Activated CD4-positive, alpha-beta T cell treated with anti-CD3 and anti-CD28 coated beads, Interleukin-2, amount 50 U/mL, for 48 hours (primary cell): ENCODE data around the gene CNTN5.
"Not testable (repeated sequence)": the region's sequence is repeated elsewhere in the genome, so short reads cannot be mapped to it uniquely, and the experiment has no call there.

Experiments used
- DNase-seq, 2 experiments: peaks; one replicate each; pipeline ENCODE4 v3.0.0-alpha.2; 2020

CNTN5 gene

GRCh38 chr11:99279266-99279665, 258.5 kb downstream of the CNTN5 start:
- no peak for DNase-seq

DNA sequence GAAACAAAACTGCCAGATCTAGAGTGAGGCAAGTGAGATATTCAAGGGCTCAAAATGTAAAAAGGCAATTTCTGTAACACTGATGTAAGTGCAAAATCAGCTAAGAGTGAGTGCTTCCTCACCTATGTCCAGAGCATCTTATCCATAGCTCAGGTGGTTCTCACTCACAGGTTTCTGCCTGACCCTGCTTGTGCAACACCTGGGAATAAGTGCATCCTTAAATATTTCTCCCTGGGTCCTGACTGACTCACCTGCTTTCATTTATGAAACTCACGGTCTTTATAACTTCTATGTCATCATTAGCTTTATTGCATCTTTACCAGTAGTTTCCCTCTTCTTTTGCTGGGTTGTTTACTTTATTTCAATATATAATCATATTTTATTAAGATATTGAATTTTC, 260.6 kb downstream of the CNTN5 start:
- no peak for DNase-seq

DNA sequence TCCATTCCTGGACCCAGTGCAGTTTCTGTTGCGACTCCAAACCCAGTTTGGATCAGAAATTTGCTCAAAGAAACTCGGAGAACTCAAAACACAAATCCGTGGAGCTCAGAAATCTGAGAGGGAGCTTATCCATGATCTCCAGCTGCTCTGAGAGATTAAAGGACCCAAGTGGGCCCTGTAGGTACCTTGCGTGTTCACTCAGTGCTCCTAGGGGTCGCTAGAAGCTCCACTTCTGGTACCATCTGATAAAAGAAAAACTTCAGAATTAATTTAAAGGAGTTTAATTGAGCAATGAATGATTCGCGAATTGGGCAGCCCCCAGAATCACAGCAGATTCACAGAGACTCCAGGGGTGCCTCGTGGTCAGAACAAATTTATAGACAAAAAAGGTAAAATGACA, 277.2 kb downstream of the CNTN5 start:
- DNase-seq: not testable (repeated sequence)

DNA sequence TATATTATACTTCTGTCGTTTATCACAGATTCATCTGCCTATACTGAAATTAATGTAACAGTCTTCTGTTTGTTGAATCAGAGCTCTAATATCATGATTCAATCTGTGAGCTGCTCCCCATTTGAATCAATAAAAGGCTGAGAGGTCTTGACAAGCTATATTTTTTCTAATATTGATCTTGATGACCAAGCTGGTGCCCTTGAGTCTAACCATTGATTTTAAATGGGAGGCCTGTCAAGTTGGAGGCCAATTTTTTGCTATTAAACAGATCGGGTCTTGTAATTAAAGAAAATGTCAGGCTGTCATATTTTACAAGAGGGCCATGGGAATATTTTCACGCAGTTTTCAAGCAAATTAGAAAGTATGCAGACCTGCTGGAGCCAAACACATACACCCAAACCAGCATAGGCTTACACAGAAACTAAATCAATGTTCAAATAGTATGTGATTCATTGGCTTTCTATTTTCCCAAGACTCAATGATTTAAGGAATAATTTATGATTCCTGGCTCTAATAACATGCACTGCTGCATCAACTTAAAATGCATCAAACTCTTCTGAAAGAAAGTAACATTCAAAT, 286.9 kb downstream of the CNTN5 start:
- DNase-seq: no peak

GRCh38 chr11:99311870-99312269, 291.1 kb downstream of the CNTN5 start:
- DNase-seq: no peak

DNA sequence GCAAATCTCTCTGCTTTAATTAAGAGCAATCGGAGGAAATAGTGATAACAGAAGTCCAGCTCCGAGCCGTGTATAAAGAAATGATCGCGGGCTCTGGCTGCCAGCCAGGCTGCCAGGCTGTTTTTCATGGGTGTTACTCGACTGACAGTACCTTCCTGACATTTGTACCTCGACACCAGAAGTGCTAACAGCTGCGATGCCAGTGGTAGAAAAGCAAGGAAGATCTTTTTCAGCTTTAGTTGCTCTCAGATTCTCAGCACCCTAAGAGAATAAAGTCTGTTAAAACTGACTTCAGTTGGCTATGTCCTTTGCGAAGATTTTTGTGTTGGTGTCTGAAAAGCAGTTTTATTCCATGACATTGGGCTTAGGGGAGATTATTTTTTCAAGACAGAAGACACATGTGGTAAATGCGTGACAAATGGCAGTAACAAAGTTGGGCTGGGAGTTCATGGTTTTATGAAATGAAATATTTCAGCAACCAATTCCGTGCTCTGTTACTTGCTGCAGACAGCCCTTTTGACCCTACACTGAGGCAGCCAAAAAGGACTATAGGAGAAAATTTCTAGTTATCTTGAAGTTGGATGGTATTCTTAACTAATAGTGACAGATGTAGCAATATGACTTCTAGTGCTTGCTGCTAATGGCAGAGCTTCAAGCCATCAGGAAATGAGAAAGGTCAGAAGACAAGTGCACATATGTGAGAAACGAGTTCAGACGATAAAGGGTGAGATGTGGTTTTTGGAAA, 296.2 kb downstream of the CNTN5 start:
- DNase-seq: no peak

DNA sequence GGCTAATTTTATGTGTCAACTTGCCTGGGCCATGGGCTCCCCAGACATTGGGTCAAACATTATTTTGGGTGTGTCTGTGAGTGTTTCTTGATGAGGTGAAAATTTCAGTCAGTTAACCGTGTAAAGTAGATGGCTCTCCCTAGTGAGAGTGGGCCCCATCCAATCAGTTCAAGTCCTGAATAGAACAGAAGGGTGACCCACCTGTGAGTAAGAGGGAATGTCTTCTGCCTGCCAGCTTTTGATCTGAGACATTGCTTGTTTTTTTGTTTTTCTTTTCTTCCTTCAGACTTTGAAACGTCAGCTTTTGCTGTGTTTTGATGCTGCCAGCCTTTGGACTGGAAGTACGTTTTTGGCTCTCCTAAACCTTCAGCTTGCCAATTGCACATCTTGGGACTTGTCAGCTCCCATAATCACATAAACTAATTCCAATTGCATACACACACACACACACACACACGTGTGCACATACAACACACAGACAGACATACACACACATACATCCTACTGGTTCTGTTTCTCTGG, 300.1 kb downstream of the CNTN5 start:
- no peak for DNase-seq

- no peak for DNase-seq
Observed at GRCh38 chr11:99325847-99326246, 305.1 kb downstream of the CNTN5 start.

DNA sequence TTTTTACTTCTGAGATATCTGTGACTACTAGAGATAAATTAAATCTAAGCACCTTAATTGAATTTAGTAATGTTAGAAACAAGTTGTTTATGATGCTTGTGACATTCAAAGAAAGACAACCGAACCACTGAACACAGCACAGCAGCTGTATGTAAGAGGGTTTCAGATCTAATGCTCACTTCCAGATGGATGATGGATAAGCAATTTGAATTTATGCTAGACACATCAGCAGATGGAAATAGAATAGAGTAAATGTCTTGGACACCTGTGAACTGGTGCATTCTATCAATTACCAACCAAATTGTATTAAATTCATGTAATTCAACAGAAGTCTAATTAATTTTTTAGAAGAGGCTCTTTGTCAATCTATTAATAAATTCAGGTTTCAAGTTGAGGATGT, 306.3 kb downstream of the CNTN5 start:
- no peak for DNase-seq

DNA sequence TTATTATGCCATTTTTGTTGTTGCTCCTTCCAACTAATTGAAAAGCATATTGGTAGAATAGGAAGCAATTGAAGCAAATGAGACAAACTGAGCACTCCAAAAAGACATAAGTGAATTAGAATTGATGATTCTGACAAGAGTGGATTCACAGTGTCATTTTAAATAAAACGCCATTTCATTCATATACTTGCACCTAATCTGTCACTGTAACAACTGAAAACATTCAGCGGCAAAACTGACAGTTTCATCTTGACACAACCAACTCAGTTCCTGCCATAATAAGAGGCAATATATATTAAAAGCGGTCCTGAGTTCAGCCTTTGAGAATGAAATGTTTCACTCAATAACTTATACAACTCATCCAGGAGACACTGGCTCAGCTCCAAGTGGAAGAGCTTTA, 306.8 kb downstream of the CNTN5 start:
- no peak for DNase-seq

- DNase-seq: no peak
Observed at GRCh38 chr11:99333621-99334020, 312.9 kb downstream of the CNTN5 start.

DNA sequence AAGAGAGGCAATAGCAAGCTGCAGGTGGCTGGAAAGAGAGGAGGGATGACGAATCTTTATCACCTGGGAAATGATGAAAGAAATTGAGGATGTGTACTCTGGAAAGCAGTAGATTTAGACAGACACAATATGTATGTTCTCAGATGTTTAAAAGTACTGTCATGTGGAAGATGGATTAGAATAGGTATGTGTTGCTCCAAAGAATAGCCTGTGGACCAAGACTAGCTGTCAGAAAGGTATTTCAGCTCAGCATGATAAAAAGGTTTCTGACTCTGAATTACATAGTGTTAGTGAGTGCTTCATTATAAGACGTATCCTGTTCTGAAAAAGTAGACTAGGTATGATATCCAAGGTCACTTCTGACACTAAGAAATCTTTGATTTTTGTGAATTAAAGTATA, 322.4 kb downstream of the CNTN5 start:
- no peak for DNase-seq

DNA sequence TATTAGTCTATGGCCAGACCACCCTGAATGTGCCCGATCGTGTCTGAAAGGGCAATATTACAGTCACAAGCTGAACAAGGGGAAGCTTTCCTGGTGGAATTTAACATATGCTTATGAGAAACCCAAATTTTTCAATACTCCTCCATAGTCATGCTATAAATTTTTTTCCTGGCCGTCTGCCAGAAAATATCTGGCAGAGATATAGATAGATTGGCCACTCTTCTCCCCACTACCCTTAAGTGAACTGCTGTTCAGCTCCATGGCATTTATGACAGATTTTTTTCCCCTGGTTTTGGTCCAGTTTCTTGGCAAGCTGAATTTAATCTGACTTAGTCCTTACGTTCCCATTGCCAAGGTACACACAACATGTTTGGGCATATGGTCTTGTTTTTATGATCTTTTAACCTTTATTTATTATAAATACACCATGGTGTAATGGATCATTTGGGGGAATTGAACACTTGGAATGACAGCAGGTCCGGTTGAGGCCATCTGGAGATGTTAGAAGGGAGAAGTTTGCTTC, 328.5 kb downstream of the CNTN5 start:
- no peak for DNase-seq

DNA sequence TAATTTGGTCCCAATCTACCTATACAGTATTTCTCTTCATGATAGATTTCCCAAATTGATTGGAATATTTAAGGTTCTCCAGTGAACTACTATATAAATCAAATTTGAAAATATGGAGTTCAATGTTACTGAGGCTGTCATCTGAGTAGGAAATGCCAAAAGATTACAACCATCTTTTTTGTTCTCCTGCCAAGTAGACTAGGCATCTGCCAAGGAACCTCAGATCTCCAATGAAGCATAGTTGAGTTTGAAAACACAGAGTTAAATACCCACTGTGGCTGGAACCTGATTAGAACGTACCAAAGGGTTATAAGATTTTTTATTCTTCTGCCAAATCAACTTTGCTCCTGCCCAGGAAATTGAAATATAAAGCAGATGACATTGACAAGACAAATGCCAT, 330.9 kb downstream of the CNTN5 start:
- DNase-seq: no peak

DNA sequence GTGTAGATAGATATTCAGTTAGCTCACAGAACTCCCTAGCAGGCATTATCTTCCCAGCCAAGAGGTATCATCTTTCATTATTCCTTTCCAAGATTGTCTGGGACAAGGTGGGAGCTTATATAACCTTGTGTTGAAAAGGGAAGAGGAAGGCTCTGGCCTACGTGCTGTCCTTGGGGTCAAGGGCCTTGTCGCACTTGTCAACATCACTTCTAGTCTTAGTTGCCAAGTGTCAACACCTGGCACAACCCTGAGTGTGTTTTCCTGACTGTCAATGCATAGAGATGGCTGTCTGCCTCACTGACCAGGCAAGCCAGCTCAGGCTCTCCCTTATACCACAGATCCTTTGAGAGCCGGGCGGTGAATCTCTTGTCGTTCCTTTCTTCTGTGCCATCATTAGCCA, 331.9 kb downstream of the CNTN5 start:
- no peak for DNase-seq

DNA sequence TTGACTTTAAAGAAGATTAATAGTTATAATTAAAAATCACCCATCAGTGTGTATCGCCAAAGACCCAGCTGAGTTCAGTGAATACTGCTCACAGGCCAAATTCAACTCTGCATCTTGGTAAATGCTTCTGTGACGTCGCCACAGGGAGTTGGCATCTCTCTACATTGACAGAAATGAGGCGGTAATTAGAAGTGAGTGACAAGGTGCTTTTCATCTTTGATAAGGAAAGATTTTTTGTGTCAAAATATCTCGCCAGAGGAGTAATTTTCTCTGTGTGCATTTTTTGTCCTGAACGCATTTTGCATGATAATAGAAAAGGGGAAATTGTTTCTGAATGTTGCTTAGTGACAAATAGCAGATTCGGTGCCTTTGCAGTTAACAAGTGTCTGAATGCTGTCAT, 345.8 kb downstream of the CNTN5 start:
- no peak for DNase-seq

- DNase-seq: no peak
Observed at GRCh38 chr11:99368583-99368982, 347.8 kb downstream of the CNTN5 start.

GRCh38 chr11:99370549-99371216, 349.9 kb downstream of the CNTN5 start:
- no peak for DNase-seq

GRCh38 chr11:99371257-99371656, 350.5 kb downstream of the CNTN5 start:
- no peak for DNase-seq

- DNase-seq: no peak
Observed at GRCh38 chr11:99376463-99376862, 355.7 kb downstream of the CNTN5 start.

- no peak for DNase-seq
Observed at GRCh38 chr11:99383648-99384245, 363.0 kb downstream of the CNTN5 start.

GRCh38 chr11:99391245-99391644, 370.5 kb downstream of the CNTN5 start:
- no peak for DNase-seq

DNA sequence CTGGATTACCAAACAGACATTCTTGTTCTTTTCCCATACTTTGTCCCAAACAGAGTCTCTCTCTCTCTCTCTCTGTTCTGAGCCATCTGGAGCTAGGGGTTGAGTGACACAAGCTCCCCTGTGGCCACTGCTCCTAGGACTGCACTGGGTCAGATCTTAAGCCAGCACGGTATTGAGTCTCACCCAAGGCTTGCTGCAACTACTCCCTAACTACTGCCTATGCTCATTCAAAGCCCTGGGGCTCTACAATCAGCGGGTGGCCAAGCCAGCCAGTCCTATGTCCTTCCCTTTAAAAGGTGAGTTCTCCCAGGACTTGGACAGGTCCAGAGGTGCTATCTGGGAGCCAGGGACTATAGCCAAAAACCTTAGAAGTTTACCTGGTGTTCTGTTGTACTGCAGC, 385.6 kb downstream of the CNTN5 start:
- DNase-seq: no peak

DNA sequence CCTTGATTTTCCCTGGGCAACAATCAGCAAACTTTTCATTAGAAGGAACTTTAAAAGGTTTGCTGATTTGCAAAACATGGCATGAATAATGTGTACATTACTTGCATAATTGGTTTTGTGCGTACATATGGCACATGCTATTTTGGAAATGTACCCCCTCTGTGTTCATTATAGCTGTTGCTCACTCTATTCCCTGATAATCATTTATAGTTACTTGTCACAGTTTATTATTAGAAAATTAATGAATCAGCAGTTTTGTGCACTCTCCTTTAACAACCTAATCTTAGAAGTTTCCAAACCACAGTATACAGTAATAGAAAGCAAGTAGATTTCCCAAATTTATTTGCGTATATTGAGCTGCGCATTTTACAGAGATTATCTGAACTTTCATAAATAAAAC, 389.9 kb downstream of the CNTN5 start:
- no peak for DNase-seq
